ENCODE data around the gene FRMD4A. TPM values are rescaled to one million over a fixed set of nuclear protein-coding genes. Genes with fewer than 3 reads are reported as not detected.
A peak's percentile ranks its signal among the peaks of the same experiment; 100 is the strongest.

Gene FRMD4A
- total RNA-seq, 1 experiment from 2014 or later, result 0.23 TPM

GRCh38 chr10:13883636-13884444 lies 446.9 kb downstream of the FRMD4A start:
- no peak for TF ChIP-seq CTCF (IDR thresholded peaks at IDR 0.05; ENCODE audit: unreplicated experiment)
- BruUV-seq (replicated peaks), result no TSS peak
- ChIA-PET CTCF (no interaction called here), POLR2A (no interaction called here)
- no peak overlapping the region for H3K4me3 Mint-ChIP-seq (ENCODE audit: unreplicated experiment)
- intact Hi-C loops (cut with micrococcal nuclease), result no loop called here
- H3K9me3 Mint-ChIP-seq (ENCODE audit: unreplicated experiment), result no peaks in the 10 kb centered on the region
- H3K27ac Mint-ChIP-seq (ENCODE audit: low read depth, unreplicated experiment), result no peak overlapping the region
- H3K27me3 Mint-ChIP-seq (ENCODE audit: insufficient read depth, unreplicated experiment), result peaks cover 14% of the 10 kb centered on the region
- no peak for DNase-seq (ENCODE audit: unreplicated experiment)
- H3K36me3 Mint-ChIP-seq (ENCODE audit: insufficient read depth, unreplicated experiment), result no peaks in the 10 kb centered on the region
- H3K4me1 Mint-ChIP-seq (ENCODE audit: insufficient read depth, unreplicated experiment), result no peaks in the 10 kb centered on the region

GRCh38 chr10:13882119-13882711 lies 448.5 kb downstream of the FRMD4A start:
- H3K9me3 Mint-ChIP-seq (ENCODE audit: unreplicated experiment), result no peaks in the 10 kb centered on the region
- no peaks in the 10 kb centered on the region for H3K36me3 Mint-ChIP-seq (ENCODE audit: insufficient read depth, unreplicated experiment)
- BruUV-seq (replicated peaks), result no TSS peak
- no peak overlapping the region for H3K27ac Mint-ChIP-seq (ENCODE audit: low read depth, unreplicated experiment)
- POLR2A ChIA-PET, result interaction anchor here (1.2 kb wide), 1 partner anchor 20 kb away, joined by 3 read pairs; no protein-coding TSS in a partner anchor
- no peak overlapping the region for H3K4me3 Mint-ChIP-seq (ENCODE audit: unreplicated experiment)
- intact Hi-C loops (cut with micrococcal nuclease), result no loop called here
- no peaks in the 10 kb centered on the region for H3K4me1 Mint-ChIP-seq (ENCODE audit: insufficient read depth, unreplicated experiment)
- H3K27me3 Mint-ChIP-seq (ENCODE audit: insufficient read depth, unreplicated experiment), result no peaks in the 10 kb centered on the region
- no peak for TF ChIP-seq CTCF (IDR thresholded peaks at IDR 0.05; ENCODE audit: unreplicated experiment)
- peak; percentile 49 for DNase-seq (ENCODE audit: unreplicated experiment)
- CTCF ChIA-PET, result no interaction called here

- CTCF ChIA-PET, result interaction anchor here (0.6 to 0.7 kb wide), 2 partner anchors 34 to 943 kb away, joined by 3 read pairs; no protein-coding TSS in a partner anchor
- Mint-ChIP-seq H3K27me3 (ENCODE audit: insufficient read depth, unreplicated experiment) (no peaks in the 10 kb centered on the region), H3K27ac (ENCODE audit: low read depth, unreplicated experiment) (no peak overlapping the region), H3K36me3 (ENCODE audit: insufficient read depth, unreplicated experiment) (no peaks in the 10 kb centered on the region), H3K9me3 (ENCODE audit: unreplicated experiment) (no peaks in the 10 kb centered on the region), H3K4me1 (ENCODE audit: insufficient read depth, unreplicated experiment) (no peaks in the 10 kb centered on the region), H3K4me3 (ENCODE audit: unreplicated experiment) (no peak overlapping the region)
- intact Hi-C loops (cut with micrococcal nuclease), result no loop called here
- POLR2A ChIA-PET, result no interaction called here
- no peak for TF ChIP-seq CTCF (IDR thresholded peaks at IDR 0.05; ENCODE audit: unreplicated experiment)
- no peak for DNase-seq (ENCODE audit: unreplicated experiment)
- no TSS peak for BruUV-seq (replicated peaks)
These were observed 450.0 kb downstream of the FRMD4A start for GRCh38 chr10:13880760-13881159.

- Mint-ChIP-seq H3K4me1 (ENCODE audit: insufficient read depth, unreplicated experiment) (peaks cover 5% of the 10 kb centered on the region), H3K36me3 (ENCODE audit: insufficient read depth, unreplicated experiment) (no peaks in the 10 kb centered on the region), H3K4me3 (ENCODE audit: unreplicated experiment) (no peak overlapping the region), H3K9me3 (ENCODE audit: unreplicated experiment) (no peaks in the 10 kb centered on the region), H3K27me3 (ENCODE audit: insufficient read depth, unreplicated experiment) (no peaks in the 10 kb centered on the region), H3K27ac (ENCODE audit: low read depth, unreplicated experiment) (no peak overlapping the region)
- BruUV-seq (replicated peaks), result no TSS peak
- intact Hi-C loops (cut with micrococcal nuclease), result no loop called here
- CTCF ChIA-PET, result interaction anchor here (1.0 kb wide), 1 partner anchor 216 kb away, joined by 4 read pairs; no protein-coding TSS in a partner anchor
- POLR2A ChIA-PET, result no interaction called here
- DNase-seq (ENCODE audit: unreplicated experiment), result no peak
- no peak for TF ChIP-seq CTCF (IDR thresholded peaks at IDR 0.05; ENCODE audit: unreplicated experiment)
These were observed 453.4 kb downstream of the FRMD4A start for GRCh38 chr10:13877154-13877909.

Data from MCF 10A (cell line).